Liver (tissue), 3 donors: ENCODE data around the gene GCKR.

Source experiments
- ATF3 ChIP-seq: IDR thresholded peaks from 2 replicates; pipeline ENCODE4 v1.6.1; 2016; ENCODE audit warnings: antibody characterized with exemption
- CTCF ChIP-seq: fragments of 150-350 bp; IDR thresholded peaks from 2 replicates; pipeline ENCODE4 v1.5.1; 2017; ENCODE audit warnings: improper control_type of control experiment, low read depth, low read length; ENCODE audit not compliant: missing input control
- JUND ChIP-seq, 2 donors: IDR thresholded peaks; 2 replicates each; pipeline ENCODE4 v1.6.1; 2016; ENCODE audit warnings: antibody characterized with exemption in 2 of 2
- MAX ChIP-seq: IDR thresholded peaks from 2 replicates; pipeline ENCODE4 v1.6.1; 2016; ENCODE audit warnings: antibody characterized with exemption
- RAD21 ChIP-seq, 2 donors: IDR thresholded peaks; 2 replicates each; pipeline ENCODE4 v1.6.1; 2016; ENCODE audit warnings: antibody characterized with exemption in 2 of 2, mild to moderate bottlenecking in 2 of 2
- REST ChIP-seq: IDR thresholded peaks from 2 replicates; pipeline ENCODE4 v1.6.1; 2016; ENCODE audit warnings: antibody characterized with exemption, mild to moderate bottlenecking
- SP1 ChIP-seq: IDR thresholded peaks from 2 replicates; pipeline ENCODE4 v1.6.1; 2018; ENCODE audit warnings: antibody characterized with exemption, mild to moderate bottlenecking
- TAF1 ChIP-seq: conservative IDR thresholded peaks from 2 replicates; pipeline ENCODE4 v1.6.1; 2016; ENCODE audit warnings: antibody characterized with exemption, mild to moderate bottlenecking
- donor health status: healthy.
- donor health status: healthy.

- TF ChIP-seq CTCF (no peak), ATF3 (no peak), JUND (IDR thresholded peaks at IDR 0.05) (no peak), SP1 (no peak), RAD21 (IDR thresholded peaks at IDR 0.05) (no peak), MAX (no peak), TAF1 (no peak), REST (no peak)
These were observed 75.0 kb downstream of the GCKR start for GRCh38 chr2:27571681-27572080.
